Measurements from ENCODE around the gene PSG5.
"Not testable (repeated sequence)": the region's sequence is repeated elsewhere in the genome, so short reads cannot be mapped to it uniquely, and the experiment has no call there.

GRCh38 chr19:43127336-43127735 is 59.0 kb downstream of the PSG5 start:
- TF ChIP-seq POLR2A, CTCF (IDR thresholded peaks at IDR 0.05): not testable (repeated sequence)

Data from right lobe of liver (tissue), 4 donors.